Vagina (tissue), 2 donors: Measurements from ENCODE around the gene NSD2.

Experiments used
- POLR2A ChIP-seq, 2 donors: fragments of 450-650 bp; IDR thresholded peaks; one replicate each; pipeline ENCODE4 v1.6.1; 2017; ENCODE audit warnings: antibody characterized with exemption in 2 of 2, mild to moderate bottlenecking in 2 of 2, moderate library complexity in 2 of 2
- TF ChIP-seq, protein P1 (sequence below), 3 experiments: fragments of 450-650 bp in 2 of 3; fragments of 200-600 bp in 1 of 3; sonication (generic) in 1 of 3; IDR thresholded peaks; one replicate each; pipeline ENCODE4 v1.5.1; 2017 to 2019; ENCODE audit warnings: antibody characterized with exemption in 3 of 3, mild to moderate bottlenecking in 2 of 3, moderate library complexity in 2 of 3

DNA sequence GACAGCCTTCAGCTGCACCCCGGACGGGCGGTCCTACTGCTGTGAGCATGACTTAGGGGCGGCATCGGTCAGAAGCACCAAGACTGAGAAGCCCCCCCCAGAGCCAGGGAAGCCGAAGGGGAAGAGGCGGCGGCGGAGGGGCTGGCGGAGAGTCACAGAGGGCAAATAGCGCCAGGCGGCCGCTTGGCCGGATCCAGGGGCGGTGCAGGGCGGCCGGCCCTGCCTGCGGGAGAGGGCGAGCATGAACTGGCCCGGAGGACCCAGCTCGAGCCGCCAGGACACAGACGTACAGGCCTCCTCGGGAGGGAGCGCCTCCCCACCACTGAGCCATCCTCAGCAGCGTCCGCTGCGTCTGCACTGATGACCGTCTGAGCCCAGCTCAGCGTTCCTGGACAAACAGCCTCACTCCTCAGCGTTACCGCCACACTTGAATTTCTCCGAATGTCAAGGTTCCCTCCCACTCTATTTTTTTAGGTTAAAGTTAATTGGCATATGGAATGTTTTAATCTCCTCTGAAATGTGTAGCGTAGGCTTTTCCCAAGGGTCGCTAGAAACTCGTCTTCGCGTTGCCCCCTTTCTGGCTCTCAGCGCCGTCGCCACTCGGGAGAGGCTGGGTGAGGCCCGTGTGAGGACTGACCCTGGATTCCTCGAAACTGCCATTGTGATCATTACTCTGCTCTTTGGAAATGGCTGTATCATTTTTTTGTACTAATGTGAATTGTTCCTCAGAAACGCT, 107.7 kb downstream of the NSD2 start:
- TF ChIP-seq, protein P1, sequence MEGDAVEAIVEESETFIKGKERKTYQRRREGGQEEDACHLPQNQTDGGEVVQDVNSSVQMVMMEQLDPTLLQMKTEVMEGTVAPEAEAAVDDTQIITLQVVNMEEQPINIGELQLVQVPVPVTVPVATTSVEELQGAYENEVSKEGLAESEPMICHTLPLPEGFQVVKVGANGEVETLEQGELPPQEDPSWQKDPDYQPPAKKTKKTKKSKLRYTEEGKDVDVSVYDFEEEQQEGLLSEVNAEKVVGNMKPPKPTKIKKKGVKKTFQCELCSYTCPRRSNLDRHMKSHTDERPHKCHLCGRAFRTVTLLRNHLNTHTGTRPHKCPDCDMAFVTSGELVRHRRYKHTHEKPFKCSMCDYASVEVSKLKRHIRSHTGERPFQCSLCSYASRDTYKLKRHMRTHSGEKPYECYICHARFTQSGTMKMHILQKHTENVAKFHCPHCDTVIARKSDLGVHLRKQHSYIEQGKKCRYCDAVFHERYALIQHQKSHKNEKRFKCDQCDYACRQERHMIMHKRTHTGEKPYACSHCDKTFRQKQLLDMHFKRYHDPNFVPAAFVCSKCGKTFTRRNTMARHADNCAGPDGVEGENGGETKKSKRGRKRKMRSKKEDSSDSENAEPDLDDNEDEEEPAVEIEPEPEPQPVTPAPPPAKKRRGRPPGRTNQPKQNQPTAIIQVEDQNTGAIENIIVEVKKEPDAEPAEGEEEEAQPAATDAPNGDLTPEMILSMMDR (IDR thresholded peaks at IDR 0.05) = no peak
- TF ChIP-seq POLR2A (IDR thresholded peaks at IDR 0.05) = no peak
